ENCODE results near the gene BNC2.

- TF ChIP-seq, protein P1, sequence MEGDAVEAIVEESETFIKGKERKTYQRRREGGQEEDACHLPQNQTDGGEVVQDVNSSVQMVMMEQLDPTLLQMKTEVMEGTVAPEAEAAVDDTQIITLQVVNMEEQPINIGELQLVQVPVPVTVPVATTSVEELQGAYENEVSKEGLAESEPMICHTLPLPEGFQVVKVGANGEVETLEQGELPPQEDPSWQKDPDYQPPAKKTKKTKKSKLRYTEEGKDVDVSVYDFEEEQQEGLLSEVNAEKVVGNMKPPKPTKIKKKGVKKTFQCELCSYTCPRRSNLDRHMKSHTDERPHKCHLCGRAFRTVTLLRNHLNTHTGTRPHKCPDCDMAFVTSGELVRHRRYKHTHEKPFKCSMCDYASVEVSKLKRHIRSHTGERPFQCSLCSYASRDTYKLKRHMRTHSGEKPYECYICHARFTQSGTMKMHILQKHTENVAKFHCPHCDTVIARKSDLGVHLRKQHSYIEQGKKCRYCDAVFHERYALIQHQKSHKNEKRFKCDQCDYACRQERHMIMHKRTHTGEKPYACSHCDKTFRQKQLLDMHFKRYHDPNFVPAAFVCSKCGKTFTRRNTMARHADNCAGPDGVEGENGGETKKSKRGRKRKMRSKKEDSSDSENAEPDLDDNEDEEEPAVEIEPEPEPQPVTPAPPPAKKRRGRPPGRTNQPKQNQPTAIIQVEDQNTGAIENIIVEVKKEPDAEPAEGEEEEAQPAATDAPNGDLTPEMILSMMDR (IDR thresholded peaks at IDR 0.05; ENCODE audit: poor library complexity), result no peak
- no peak for TF ChIP-seq EZH2 (IDR thresholded peaks at IDR 0.05; ENCODE audit: borderline replicate concordance)
Observed at GRCh38 chr9:16680975-16681651, 189.4 kb downstream of the BNC2 start.
